Right hindlimb (tissue), 1 donor: Measurements from ENCODE around the gene SELENOM.
"Not testable (repeated sequence)": the region's sequence is repeated elsewhere in the genome, so short reads cannot be mapped to it uniquely, and the experiment has no call there.

ENCODE experiments used
- DNase-seq: peaks from one replicate; pipeline ENCODE4 v3.0.0-alpha.2; 2018

The SELENOM gene

GRCh38 chr22:31128156-31128555 lies 20.8 kb upstream of the SELENOM start:
- DNase-seq, result no peak

DNA sequence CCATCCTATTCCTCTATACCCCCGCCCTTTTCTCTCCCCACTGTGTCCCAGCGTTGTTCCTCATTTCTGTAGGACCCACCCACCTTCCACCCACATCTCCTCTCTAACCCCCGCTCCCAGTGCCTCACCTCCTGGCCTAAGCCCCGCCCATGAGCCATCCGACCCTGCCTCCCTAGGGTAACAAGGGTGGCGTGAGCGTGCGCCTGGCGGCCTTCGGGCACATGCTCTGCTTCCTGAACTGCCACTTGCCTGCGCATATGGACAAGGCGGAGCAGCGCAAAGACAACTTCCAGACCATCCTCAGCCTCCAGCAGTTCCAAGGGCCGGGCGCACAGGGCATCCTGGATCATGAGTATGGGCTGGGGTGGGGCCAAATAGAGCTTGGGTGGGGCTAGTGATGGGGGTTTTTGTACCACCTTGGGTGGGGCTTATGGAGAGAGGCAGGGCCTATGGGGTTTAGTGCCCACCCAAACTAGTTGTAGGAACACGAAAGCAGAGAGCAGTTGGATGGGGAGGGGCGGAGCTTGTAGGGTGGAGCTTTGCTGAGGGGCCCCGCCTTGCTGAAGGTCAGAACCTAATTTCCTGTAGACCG lies 19.9 kb upstream of the SELENOM start:
- no peak for DNase-seq

DNA sequence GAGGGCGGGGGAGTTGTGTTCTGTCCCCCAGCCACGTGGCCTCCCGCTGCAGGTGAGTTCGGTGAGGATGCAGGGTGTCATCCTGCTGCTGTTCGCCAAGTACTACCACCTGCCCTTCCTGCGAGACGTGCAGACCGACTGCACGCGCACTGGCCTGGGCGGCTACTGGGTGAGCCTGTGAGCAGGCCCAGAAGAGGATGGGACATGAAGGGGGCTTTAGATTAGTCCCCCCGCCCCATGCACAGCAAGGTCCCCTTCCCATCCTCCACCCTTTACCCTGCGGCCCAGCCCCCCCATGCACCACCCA lies 19.5 kb upstream of the SELENOM start:
- DNase-seq, result no peak

- DNase-seq, result no peak
Measured at GRCh38 chr22:31126128-31126868, 18.9 kb upstream of the SELENOM start.

- no peak for DNase-seq
Measured at GRCh38 chr22:31125521-31126117, 18.3 kb upstream of the SELENOM start.

DNA sequence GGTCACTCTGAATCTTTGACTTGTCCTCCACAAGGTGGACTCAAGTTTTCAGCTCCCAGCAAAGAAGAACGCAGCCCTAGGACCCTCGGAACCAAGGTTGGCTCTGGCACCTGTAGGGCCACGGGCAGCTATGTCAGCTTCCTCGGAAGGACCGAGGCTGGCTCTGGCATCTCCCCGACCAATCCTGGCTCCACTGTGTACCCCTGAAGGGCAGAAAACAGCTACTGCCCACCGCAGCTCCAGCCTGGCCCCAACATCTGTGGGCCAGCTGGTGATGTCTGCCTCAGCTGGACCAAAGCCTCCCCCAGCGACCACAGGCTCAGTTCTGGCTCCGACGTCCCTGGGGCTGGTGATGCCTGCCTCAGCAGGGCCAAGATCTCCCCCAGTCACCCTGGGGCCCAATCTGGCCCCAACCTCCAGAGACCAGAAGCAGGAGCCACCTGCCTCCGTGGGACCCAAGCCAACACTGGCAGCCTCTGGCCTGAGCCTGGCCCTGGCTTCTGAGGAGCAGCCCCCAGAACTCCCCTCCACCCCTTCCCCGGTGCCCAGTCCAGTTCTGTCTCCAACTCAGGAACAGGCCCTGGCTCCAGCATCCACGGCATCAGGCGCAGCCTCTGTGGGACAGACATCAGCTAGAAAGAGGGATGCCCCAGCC lies 17.6 kb upstream of the SELENOM start:
- no peak for DNase-seq

- DNase-seq, result no peak
Measured at GRCh38 chr22:31124290-31124689, 16.9 kb upstream of the SELENOM start.

DNA sequence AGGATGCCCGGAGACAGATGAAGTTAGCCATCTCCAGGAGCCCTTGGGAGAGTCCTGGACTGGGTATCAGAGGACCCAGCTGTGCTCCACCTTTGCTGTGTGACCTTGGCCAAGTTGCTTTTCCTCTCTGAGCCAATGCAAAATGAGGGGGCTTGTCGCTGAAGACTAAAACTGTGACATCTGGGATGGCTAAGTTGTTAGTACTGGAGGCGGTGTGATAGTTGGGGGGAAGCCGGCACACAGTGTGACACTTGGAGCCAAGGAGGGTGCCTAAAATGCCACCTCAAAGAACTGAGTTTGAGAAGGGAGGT lies 15.9 kb upstream of the SELENOM start:
- no peak for DNase-seq

DNA sequence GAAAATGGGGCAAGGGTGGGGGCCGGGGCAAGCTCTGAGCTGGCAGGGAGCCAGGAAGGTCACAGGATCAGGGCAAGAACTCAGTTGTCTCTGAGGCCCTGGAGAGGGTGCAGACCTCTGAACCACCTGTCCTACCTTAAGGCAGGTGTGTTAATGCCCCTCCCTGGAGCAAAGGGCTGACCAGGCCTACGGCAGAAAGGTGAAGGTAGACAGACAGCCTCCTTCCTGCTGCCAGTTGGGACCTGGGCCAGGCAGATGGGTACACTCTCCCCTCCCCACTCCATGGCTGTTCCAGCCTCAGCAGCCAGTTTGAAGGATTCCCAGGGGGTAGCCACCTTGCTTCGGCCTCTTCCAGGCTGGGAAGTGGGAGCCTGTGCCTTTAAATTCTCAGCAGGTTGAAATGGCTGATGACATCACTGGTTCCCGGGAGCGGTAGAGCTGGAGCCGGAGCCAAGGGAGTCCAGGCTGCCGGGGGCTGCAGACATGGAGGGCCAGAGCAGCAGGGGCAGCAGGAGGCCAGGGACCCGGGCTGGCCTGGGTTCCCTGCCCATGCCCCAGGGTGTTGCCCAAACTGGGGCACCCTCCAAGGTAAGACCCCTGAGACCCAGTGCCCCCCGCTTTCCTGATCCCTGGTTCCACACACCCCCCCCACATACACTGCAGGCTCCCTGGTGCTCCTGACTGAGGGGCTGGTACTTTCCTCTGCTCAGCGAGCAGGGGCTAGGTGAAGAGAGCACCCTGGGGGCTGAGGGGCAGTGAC lies 15.3 kb upstream of the SELENOM start, which contains the start of gene INPP5J:
INPP5J (plus strand) TSS at position 435 of the 760 bp plus-strand sequence; CDS start at position 484, 49 bp downstream.
- DNase-seq, result peak; percentile 58

DNA sequence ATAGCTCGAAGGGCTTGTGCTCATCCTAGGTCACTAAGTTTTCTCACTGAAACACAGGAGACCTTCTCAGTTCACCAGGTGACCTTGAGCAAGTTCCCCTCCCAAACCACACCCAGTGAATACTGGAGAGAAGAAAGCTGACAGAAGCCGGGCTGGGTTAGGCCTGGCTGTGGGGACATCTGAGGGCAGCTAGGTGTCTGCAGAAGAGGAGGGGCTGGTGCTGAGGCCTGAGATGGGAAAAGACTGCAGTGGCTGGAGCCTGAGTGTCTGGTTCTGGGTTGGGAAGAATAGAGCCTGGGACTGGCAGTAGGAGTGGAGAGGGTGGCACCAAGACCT lies 14.8 kb upstream of the SELENOM start:
- DNase-seq, result no peak

- no peak for DNase-seq
Measured at GRCh38 chr22:31121403-31121802, 14.0 kb upstream of the SELENOM start.

GRCh38 chr22:31120642-31121041 lies 13.3 kb upstream of the SELENOM start:
- DNase-seq, result no peak

DNA sequence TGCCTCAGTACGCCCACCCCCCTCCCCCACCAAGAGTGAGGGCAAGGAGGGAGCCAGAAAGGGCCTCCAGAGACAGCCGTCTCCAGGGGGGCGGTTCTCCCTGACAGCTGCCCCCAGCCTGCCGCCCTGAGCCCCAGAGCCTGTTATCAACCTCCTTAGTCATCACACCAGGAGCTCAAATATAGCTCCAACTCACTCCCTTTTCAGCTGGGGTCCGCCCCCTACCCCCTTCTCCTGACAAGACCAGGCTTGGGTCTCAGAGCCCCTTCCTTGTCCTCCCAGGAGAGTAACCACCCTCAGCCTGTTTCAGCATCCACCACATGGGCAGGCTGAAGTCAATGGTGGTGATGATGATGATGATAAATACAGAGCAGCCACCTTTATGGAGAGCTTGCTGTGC lies 12.9 kb upstream of the SELENOM start:
- peak; percentile 17 for DNase-seq

GRCh38 chr22:31119026-31119717 lies 11.8 kb upstream of the SELENOM start:
- no peak for DNase-seq

DNA sequence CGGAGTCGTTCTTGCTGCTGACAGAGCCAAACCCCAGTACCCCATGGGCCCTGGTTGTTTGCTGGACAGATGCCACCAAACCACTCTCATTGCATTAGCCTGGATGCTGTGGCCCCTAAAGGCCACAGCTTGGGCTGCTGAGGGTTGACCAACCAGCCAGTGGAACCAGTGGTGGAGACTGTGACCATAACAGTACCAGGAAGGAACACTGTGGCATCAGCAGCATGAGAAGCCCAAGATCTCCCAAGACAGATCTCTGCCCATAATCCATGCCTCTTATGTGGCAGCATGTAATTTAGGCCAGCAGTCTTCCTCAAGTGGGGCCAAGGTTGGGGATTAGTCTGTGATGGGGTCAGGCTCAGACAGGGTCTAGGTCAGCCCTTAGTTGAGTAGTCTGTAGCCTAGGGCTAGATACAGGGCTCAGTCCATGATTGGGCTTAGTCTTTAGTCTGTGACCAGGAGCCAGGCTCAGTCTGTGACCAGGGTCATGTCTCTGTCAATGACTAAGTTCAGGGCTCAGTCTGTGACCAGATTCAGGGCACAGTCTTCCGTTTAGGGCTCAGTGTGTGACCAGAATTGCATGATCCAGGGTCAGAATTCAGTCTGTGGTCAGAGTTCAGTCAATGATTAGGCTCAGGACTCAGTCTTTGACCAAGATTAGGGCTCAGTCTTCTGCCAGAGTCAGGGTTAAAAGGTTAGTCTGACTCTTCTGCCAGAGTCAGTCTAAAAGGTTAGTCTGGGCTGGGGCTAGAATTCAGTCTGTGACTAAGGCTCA lies 10.9 kb upstream of the SELENOM start:
- no peak for DNase-seq

DNA sequence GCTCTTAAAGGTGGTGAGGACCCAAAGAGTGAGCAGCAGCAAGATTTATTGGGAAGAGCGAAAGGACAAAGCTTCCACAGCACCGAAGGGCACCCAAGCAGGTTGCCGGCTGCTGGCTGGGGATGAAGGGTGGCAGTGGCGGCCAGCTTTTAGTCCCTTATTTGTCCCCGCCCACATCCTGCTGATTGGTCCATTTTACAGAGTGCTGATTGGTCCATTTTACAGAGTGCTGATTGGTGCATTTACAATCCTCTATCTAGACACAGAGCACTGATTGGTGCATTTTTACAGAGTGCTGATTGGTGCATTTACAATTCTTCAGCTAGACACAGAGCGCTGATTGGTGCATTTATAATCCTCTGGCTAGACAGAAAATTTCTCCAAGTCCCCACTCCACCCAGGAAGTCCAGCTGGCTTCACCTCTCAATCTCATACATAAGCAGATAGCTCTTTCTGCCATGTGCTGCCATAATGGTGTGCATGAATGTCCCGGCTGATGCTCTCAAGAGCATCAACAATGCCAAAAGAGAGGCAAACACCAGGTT lies 5.3 kb upstream of the SELENOM start:
- DNase-seq, result not testable (repeated sequence)

GRCh38 chr22:31107894-31108218 lies 488 bp upstream of the SELENOM start:
- DNase-seq, result no peak

GRCh38 chr22:31106731-31107177 lies 614 bp downstream of the SELENOM start:
- DNase-seq, result no peak

GRCh38 chr22:31106001-31106571 lies 1.3 kb downstream of the SELENOM start:
- peak; percentile 33 for DNase-seq

- DNase-seq, result no peak
Measured at GRCh38 chr22:31105282-31105929, 2.0 kb downstream of the SELENOM start.

- DNase-seq, result peak; percentile 59
Measured at GRCh38 chr22:31104869-31105268, 2.5 kb downstream of the SELENOM start.
